K562 (cell line): ENCODE measurements around the gene TMEM191C. TPM values are rescaled to one million over a fixed set of nuclear protein-coding genes. Genes with fewer than 3 reads are reported as not detected.

Experiments used
- ARNT ChIP-seq, 2 experiments: fragments of 450-650 bp; IDR thresholded peaks; 2 replicates each; pipeline ENCODE4 v1.6.1; 2016; ENCODE audit warnings: mild to moderate bottlenecking in 1 of 2
- CEBPB ChIP-seq: fragments of 450-650 bp; IDR thresholded peaks from 2 replicates; pipeline ENCODE4 v1.6.1; 2016; ENCODE audit warnings: missing genetic modification characterization, missing compliant biosample characterization
- FOXA3 ChIP-seq, 2 experiments: fragments of 450-650 bp in 1 of 2; sonication (generic) in 1 of 2; formaldehyde crosslinking; IDR thresholded peaks in 1 of 2; conservative IDR thresholded peaks in 1 of 2; 2 replicates each; pipeline versions ENCODE4 v1.4.0 to v1.8.0; 2020 to 2022; ENCODE audit warnings: mild to moderate bottlenecking in 2 of 2, missing genetic modification reagents in 1 of 2
- HNRNPK ChIP-seq: fragments of 200-400 bp; formaldehyde crosslinking; IDR thresholded peaks from one replicate; pipeline ENCODE4 v1.6.1; 2018; ENCODE audit warnings: mild to moderate bottlenecking, low read depth, low read length; ENCODE audit not compliant: poor library complexity, severe bottlenecking
- SIN3A ChIP-seq, 2 experiments: fragments of 150-350 bp in 1 of 2; IDR thresholded peaks; 2 replicates each; pipeline ENCODE4 v1.6.1; 2011 to 2016; ENCODE audit warnings: borderline replicate concordance in 2 of 2, low read depth in 2 of 2, low read length in 2 of 2, mild to moderate bottlenecking in 2 of 2, moderate library complexity in 2 of 2; ENCODE audit not compliant: control insufficient read depth in 1 of 2
- SPI1 ChIP-seq: IDR thresholded peaks from 2 replicates; pipeline ENCODE4 v1.6.1; 2011; ENCODE audit warnings: low read depth, low read length, control low read depth, borderline replicate concordance
- TAF7 ChIP-seq: fragments of 450-650 bp; IDR thresholded peaks from 2 replicates; pipeline ENCODE4 v1.6.1; 2016; ENCODE audit warnings: missing genetic modification characterization, missing compliant biosample characterization
- TCF7L2 ChIP-seq: fragments of 150-350 bp; IDR thresholded peaks from 2 replicates; pipeline ENCODE4 v1.6.1; 2016; ENCODE audit warnings: low read depth, mild to moderate bottlenecking, low read length, moderate library complexity
- TRIM24 ChIP-seq, 2 experiments: fragments of 450-650 bp; IDR thresholded peaks; 2 replicates each; pipeline ENCODE4 v1.6.1; 2016
- ZKSCAN3 ChIP-seq: fragments of 250-450 bp; sonication (Bioruptor Pico); IDR thresholded peaks from 2 replicates; pipeline ENCODE4 v1.4.0; 2020
- ZMIZ1 ChIP-seq, 2 experiments: fragments of 150-350 bp in 1 of 2; IDR thresholded peaks; 2 replicates each; pipeline ENCODE4 v1.6.1; 2012 to 2016; ENCODE audit warnings: low read depth in 2 of 2, low read length in 2 of 2, mild to moderate bottlenecking in 1 of 2, moderate library complexity in 1 of 2
- ZNF124 ChIP-seq: sonication (generic); formaldehyde crosslinking; IDR thresholded peaks from 2 replicates; pipeline ENCODE4 v1.8.1; 2022; ENCODE audit warnings: missing genetic modification reagents
- ZNF165 ChIP-seq: fragments of 250-450 bp; sonication (Bioruptor Pico); IDR thresholded peaks from 2 replicates; pipeline ENCODE4 v1.4.0; 2020; ENCODE audit warnings: borderline replicate concordance
- ZNF347 ChIP-seq: fragments of 450-650 bp; formaldehyde crosslinking; IDR thresholded peaks from 2 replicates; pipeline ENCODE4 v1.4.0; 2020; ENCODE audit warnings: low read depth, mild to moderate bottlenecking, moderate library complexity
- ZNF79 ChIP-seq: fragments of 250-450 bp; sonication (Bioruptor Pico); IDR thresholded peaks from 2 replicates; pipeline ENCODE4 v1.4.0; 2020; ENCODE audit warnings: low read depth, mild to moderate bottlenecking, moderate library complexity
- polyA plus RNA-seq, 8 experiments: library from polyadenylated mRNA; depleted of rRNA in 4 of 8; stranded (reverse) in 5 of 8; unstranded in 3 of 8; fragments of >200 nt; fragmentation: Nextera tagmentation in 2 of 8; fragmentation: Illumina TruSeq in 1 of 8; extraction: Ambion mirVana in 2 of 8; extraction: Trizol in 1 of 8; gene quantifications; 2 replicates each; pipeline versions ENCODE4 v1.2.1 to v1.2.3, GENCODE V29; 2011 to 2014; ENCODE audit warnings: inconsistent platforms in 1 of 8, missing spikeins in 1 of 8
- total RNA-seq, 7 experiments: library from RNA; depleted of rRNA in 6 of 7; stranded (reverse); fragments of >200 nt in 6 of 7; fragmentation: Illumina TruSeq in 2 of 7; extraction: Trizol in 2 of 7; gene quantifications; 2 replicates each; pipeline versions ENCODE4 v1.2.1 to v1.2.3, GENCODE V29; 2011 to 2021; ENCODE audit warnings: low replicate concordance in 1 of 7
- TF ChIP-seq, protein P1 (sequence below): fragments of 250-450 bp; sonication (Bioruptor Pico); IDR thresholded peaks from 2 replicates; pipeline ENCODE4 v1.5.0; 2021
- TF ChIP-seq, protein P2 (sequence below): fragments of 450-650 bp; IDR thresholded peaks from 2 replicates; pipeline ENCODE4 v1.7.1; 2018; ENCODE audit warnings: mild to moderate bottlenecking, low read depth; ENCODE audit not compliant: partially characterized antibody
- TF ChIP-seq, protein P3 (sequence below): fragments of 150-350 bp; conservative IDR thresholded peaks from 2 replicates; pipeline ENCODE4 v1.6.1; 2014; ENCODE audit warnings: low read length

Gene TMEM191C
- total and polyA plus RNA-seq, 9 of the 15 experiments (the other 6 are each of a cell fraction or from before 2014, with no cell fraction given), result 0.15 to 7.1 (median 1.1) TPM

DNA sequence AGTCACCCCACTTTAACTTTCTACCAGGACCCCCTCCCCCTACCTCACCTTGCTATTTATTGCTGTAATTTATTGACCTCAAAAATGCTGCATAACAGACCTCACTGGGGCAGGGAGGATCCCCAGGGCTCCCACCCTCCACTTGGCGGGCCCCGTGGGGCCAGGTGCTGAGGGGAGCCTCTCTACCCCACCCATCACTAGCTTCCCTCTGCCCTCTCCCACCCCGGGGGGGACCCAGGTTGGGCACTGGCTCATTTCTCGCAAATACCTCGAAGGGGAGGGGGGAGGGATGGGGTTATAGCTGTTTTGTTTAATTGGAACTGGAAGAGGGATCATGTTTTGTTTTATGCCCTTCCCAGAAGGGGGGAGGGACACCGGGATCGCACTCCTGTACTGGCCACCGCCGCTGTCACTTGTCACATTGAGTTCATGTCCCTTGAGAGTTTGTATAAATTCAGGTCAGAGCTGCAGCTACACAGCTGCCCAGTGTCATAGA, 16.3 kb upstream of the TMEM191C start (continued):
- TF ChIP-seq, protein P1, sequence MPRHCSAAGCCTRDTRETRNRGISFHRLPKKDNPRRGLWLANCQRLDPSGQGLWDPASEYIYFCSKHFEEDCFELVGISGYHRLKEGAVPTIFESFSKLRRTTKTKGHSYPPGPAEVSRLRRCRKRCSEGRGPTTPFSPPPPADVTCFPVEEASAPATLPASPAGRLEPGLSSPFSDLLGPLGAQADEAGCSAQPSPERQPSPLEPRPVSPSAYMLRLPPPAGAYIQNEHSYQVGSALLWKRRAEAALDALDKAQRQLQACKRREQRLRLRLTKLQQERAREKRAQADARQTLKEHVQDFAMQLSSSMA (CRISPR knock-in tag), result no peak
- TF ChIP-seq ZNF165 (CRISPR knock-in tag), result no peak
- TF ChIP-seq ZNF347 (CRISPR knock-in tag), result no peak
- no peak for TF ChIP-seq ZKSCAN3 (CRISPR knock-in tag)
- 0 out of 2 replicates have a peak, but pooled peaks have one; percentile 0 for TF ChIP-seq ZNF124 (CRISPR knock-in tag)
- TF ChIP-seq TRIM24 (IDR thresholded peaks at IDR 0.05), result no peak
- no peak for TF ChIP-seq CEBPB (tag)
- TF ChIP-seq HNRNPK, result no peak
- no peak for TF ChIP-seq FOXA3 (CRISPR knock-in tag; conservative IDR thresholded peaks at IDR 0.05 in 1 of 2, IDR thresholded peaks at IDR 0.05 in 1 of 2)
- no peak for TF ChIP-seq TAF7 (tag)
- TF ChIP-seq ARNT (IDR thresholded peaks at IDR 0.05), result no peak
- TF ChIP-seq ZMIZ1 (IDR thresholded peaks at IDR 0.05; ENCODE audit: low read depth in 2 of 2, low read length in 2 of 2), result no peak
- TF ChIP-seq, protein P2, sequence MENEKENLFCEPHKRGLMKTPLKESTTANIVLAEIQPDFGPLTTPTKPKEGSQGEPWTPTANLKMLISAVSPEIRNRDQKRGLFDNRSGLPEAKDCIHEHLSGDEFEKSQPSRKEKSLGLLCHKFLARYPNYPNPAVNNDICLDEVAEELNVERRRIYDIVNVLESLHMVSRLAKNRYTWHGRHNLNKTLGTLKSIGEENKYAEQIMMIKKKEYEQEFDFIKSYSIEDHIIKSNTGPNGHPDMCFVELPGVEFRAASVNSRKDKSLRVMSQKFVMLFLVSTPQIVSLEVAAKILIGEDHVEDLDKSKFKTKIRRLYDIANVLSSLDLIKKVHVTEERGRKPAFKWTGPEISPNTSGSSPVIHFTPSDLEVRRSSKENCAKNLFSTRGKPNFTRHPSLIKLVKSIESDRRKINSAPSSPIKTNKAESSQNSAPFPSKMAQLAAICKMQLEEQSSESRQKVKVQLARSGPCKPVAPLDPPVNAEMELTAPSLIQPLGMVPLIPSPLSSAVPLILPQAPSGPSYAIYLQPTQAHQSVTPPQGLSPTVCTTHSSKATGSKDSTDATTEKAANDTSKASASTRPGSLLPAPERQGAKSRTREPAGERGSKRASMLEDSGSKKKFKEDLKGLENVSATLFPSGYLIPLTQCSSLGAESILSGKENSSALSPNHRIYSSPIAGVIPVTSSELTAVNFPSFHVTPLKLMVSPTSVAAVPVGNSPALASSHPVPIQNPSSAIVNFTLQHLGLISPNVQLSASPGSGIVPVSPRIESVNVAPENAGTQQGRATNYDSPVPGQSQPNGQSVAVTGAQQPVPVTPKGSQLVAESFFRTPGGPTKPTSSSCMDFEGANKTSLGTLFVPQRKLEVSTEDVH, result no peak
- 0 out of 2 replicates have a peak, but pooled peaks have one; percentile 30 for TF ChIP-seq ZNF79 (CRISPR knock-in tag)
- TF ChIP-seq TCF7L2, result no peak
- TF ChIP-seq, protein P3, sequence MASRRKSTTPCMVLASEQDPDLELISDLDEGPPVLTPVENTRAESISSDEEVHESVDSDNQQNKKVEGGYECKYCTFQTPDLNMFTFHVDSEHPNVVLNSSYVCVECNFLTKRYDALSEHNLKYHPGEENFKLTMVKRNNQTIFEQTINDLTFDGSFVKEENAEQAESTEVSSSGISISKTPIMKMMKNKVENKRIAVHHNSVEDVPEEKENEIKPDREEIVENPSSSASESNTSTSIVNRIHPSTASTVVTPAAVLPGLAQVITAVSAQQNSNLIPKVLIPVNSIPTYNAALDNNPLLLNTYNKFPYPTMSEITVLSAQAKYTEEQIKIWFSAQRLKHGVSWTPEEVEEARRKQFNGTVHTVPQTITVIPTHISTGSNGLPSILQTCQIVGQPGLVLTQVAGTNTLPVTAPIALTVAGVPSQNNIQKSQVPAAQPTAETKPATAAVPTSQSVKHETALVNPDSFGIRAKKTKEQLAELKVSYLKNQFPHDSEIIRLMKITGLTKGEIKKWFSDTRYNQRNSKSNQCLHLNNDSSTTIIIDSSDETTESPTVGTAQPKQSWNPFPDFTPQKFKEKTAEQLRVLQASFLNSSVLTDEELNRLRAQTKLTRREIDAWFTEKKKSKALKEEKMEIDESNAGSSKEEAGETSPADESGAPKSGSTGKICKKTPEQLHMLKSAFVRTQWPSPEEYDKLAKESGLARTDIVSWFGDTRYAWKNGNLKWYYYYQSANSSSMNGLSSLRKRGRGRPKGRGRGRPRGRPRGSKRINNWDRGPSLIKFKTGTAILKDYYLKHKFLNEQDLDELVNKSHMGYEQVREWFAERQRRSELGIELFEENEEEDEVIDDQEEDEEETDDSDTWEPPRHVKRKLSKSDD, result no peak
- no peak for TF ChIP-seq SPI1
- TF ChIP-seq SIN3A (IDR thresholded peaks at IDR 0.05; ENCODE audit: borderline replicate concordance in 2 of 2, control insufficient read depth in 1 of 2, low read depth in 2 of 2, low read length in 2 of 2), result no peak
